Activated T-helper 1 cell treated with anti-CD3 and anti-CD28 coated beads, Interleukin-2, amount 50 U/mL, for 16 hours (primary cell): Measurements from ENCODE around the gene NHSL1.
A peak's percentile ranks its signal among the peaks of the same experiment; 100 is the strongest.

Source experiments
- DNase-seq, 2 donors: peaks; one replicate each; pipeline ENCODE4 v3.0.0-alpha.2; 2020; ENCODE audit warnings: low read depth in 1 of 2, low spot score in 1 of 2

The NHSL1 gene

DNA sequence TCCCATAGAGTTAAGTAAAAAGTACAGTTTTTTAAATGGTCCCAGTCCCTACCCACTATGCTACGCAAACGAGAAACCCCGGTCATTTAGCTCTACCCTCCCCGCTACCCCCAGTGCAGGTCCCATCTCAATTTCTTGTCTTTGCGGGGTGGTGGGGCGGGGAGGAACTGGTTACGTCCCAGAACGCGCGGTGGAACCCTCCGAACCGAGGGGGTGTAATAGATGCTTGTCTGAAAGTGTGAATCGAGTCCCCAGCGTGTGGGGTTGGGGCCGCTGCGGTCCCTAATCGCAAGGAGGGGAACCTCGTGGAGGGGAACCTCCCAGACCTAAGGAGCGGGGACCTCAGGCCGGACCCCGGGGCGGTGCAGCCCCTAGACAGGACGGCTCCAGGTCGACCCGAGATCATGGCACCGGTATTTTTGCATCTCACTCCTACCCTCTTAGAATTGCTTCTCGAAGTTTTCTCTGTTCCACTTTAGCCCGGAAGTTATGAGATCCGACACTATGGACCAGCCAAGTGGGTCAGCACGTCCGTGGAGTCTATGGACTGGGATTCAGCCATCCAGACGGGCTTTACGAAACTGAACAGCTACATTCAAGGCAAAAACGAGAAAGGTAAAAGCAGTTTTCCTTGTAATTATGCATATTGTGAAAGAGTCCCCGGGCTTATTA, 94.5 kb downstream of the NHSL1 start:
- DNase-seq, result peak in 1 of 2 donors; percentile 10

DNA sequence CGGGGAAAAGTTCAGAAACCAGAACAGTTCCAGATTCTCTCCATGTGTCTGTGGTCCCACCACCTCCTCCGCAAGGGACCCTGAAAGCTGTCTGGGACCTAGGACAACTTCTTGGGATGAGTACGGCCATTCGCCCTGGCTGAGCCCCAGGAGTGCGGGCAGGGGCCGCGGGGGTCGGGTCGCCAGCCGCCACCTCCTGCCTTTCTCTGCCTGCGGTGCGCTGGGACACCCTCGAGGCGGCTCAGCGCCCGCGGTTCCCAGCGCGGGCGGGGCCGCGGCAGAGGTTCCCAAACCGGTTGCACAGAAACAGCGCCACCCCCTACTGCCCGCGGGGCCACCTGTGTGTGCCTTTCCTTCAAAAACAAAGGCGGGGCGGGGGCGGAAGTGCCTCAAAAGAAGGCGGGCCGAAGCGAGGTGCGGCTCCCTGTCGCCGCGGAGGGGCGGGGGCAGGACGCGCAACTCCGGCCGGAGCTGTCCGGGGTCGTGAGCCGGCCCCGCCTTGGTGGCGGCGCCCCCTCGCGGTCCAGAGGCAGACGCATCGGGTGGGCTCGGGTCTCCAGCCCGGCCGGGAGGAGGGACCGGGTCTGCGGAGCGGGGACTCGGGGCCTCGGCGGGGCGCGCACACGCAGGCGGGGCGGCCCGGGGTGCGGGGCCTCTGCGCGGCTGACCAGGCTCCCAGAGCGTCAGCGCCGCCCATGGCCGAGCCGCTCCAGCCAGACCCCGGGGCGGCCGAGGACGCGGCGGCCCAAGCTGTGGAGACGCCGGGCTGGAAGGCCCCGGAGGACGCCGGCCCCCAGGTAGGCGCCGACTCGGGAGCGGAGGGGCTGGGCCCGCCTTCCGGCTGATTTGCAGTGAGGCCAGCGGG, 95.3 kb downstream of the NHSL1 start, which contains the start of gene HEBP2:
Gene HEBP2 (plus strand): TSS at position 423 of the 865 bp plus-strand sequence. CDS start 273 bp downstream, at position 696.
- peak; percentile 74 to 89 for DNase-seq

DNA sequence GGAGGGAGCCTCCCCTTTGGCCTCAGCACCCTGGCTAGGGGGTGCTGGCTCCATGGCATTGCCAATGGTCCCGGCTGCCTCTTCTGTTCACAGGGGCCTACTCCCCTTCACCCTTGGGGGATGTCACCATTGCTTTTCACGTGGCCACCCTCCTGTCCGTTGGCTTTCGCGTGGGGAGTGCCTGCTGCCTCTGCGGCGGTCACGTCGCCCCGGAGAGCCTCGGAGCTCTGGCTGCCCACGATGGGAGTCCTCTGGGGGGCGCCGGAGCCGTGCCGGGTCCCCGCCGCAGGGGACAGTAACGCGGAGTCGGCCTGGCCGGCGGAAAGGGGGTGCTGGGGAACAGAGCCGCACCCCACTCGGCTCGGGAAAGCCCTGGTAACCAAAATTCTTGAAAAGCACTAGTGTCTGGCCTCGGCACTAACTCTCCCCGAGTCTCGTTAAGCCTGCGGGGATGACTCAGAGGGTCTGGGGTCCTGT, 95.9 kb downstream of the NHSL1 start:
- DNase-seq, result no peak

DNA sequence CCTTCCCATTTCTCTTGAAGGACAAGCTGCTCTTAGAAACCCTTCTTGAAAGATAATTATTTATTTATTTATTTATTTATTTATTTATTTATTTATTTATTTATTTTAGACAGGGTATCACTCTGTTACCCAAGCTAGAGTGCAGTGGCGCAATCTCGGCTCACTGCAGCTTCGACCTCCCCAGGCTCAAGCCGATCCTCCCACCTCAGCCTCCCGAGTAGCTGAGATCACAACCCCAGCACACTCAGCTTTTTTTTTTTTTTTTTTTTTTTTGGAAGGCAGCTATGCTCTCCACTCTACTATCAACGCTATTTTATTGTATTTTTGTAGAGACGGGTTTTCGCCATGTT, 96.5 kb downstream of the NHSL1 start:
- DNase-seq, result no peak

DNA sequence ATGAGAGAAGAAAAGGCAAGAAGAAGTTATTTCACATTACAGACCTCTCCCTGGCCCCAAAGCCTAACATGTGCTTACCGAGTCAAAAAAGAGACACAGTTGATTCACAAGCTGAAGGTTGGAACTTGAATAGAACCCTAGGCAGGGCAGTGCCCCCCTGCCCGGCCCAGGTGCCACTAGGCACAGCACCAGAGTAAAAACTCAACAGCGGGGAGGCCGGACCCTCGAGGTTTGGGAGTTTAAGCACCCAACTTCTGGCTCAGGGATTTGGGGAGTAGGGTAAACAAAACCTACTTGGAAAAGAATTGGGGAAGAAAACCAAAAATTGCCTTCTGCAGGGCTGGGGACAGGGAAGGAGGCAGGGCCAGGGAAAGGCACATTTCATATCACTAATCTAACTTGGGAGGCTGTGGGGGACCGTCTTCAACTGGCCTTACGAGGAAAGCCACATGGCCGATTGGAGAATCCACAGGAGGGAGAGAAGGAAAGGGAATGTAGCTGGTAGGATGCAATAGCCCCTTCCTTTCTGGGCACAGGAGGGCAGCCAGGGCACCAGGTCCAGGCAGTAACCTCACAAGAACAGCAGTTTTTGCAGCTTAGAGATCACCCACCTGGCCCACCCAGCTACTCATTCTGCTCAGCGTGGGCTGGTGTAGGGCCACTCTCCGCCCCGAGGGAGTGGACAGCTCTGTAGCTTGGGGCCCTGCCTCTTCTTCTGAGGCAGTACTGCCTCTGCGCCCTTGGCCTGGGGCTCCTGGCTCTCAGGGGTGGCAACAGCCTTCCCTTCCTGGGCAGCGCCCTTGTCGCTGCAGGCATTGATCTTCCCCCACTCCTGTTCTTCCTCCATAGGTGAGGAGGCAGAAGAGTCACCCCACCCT, 97.1 kb downstream of the NHSL1 start:
- no peak for DNase-seq

DNA sequence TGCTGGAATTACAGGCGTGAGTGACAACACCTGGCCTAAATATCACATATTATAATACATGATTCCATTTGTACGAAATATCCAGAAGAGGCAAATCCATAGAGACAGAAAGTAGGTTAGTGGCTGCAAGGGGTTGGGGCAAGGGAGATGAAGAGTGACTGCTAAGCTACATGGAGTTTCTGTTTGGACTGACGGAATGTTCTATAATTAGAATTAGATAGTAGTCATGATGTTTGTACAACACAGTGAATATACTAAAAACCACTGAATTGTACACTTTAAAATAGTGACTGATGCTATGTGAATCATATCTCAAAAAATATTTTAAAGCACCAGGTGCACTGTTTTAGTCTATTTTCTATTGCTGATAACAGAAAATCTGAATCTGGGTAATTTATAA, 99.0 kb downstream of the NHSL1 start:
- DNase-seq, result no peak

DNA sequence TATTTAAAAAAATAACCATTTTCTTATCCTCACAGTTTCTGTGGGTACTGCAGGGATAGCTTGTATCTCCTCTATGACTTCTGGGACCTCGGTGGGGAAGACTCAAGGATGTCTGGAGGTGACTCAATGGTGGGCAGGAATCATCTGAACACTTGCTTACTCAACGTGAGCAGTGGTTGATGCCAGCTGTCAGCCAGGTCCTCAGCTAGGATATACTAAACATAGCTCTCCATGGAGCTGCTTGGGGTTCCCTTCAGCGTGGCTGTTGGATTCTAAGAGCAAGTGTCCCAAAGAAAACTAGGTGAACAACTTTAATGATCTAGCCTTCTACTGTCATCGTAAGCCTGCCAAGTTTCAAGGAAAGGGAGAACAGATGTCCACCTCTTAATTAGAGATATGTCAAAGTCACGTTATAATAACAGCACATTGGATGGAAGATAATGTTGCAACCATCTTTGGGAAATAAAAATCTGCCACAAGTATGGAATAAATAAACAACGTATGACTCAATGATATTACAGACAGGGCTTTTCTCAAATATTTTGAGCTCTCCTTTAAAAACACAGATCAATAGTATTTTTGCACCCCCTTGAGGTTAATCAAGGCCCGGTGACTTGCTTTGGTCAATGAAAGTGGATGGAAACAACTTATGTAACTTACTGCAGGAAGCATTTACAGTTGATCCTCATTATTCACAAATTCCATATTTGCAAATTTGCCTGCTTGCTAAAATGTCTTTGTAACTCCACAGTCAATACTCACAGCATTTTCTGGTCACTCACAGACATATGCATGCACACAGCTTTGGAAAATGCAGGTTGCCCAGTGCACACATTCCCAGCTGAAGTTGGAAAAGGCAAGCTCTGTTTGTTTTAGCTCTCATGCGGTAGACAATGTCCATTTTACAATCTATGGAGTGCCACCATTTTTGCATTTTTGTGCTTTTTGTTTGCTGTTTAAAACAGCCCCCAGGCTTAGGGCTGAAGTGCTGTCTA, 101.9 kb downstream of the NHSL1 start:
- DNase-seq, result no peak

DNA sequence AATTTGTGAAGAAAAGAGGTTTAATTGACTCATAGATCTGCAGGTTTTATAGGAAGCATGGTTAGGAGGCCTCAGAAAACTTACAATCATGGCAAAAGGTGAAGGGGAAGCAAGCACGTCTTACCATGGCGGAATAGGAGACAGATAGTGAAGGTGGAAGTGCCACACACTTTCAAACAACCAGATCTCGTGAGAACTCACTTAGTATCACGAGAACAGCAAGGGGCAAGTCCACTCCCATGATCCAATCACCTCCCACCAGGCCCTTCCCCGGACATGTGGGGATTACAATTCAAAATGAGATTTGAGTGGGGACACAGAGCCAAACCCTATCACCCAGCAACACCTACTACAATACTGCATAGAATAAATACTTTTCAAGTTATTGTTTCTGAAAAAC, 102.6 kb downstream of the NHSL1 start:
- DNase-seq, result no peak

DNA sequence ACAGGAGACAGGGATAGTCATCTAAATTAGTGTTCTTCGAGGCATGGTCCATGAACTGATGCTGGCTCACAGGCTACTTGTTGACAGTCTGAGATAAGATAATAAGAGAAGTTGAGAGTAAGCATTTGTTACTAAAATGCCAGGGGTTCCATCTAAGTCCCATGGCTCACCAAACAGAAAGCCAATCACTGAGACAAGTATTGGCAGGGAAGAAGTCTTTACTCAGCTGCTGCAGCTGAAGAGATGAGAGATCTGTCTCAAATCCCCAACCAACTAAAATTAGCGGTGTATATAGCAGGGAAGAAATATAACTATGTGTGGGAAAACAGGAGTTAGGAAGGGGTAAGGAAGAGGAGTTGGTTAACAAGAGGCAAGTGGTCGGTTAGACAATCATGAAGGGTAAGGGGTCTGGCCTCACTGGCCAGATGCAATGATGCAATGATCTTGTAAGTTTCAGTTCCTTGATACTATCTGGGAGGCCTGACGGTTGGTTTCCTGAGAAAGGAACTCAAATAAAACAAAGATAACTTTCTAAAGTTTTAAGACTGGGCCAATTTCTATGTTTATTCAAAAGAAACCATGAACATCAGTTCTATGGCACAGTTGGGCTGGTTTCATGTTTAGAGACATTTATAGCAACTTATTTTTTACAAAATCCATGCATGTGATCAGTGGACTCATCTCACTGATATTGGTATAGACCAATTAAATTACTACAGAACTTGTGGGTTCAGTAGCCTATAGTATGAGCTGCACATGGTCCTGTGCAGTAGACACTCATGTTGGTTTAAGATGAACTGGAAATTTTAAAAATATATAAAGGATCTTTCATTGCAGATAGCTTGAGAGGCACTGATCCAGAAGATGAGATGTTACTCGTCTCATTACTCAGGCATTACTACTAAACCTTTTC, 105.2 kb downstream of the NHSL1 start:
- DNase-seq, result no peak

DNA sequence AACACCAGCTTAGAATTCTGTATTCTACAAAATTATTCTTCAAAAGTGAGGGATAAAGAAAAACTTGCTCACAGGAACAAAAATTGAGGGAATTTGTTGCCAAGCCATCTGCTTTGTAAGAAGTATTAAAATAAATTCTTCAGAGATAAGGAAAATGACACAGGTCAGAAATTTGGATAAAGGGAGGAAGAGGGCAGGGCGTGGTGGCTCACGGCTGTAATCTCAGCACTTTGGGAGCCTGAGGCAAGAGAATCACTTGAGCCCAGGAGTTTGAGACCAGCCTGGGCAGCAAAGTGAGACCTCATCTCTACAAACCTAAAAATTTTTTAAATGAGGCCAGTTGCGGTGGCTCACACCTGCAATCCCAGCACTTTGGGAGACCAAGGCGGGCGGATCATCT, 109.7 kb downstream of the NHSL1 start:
- no peak for DNase-seq

DNA sequence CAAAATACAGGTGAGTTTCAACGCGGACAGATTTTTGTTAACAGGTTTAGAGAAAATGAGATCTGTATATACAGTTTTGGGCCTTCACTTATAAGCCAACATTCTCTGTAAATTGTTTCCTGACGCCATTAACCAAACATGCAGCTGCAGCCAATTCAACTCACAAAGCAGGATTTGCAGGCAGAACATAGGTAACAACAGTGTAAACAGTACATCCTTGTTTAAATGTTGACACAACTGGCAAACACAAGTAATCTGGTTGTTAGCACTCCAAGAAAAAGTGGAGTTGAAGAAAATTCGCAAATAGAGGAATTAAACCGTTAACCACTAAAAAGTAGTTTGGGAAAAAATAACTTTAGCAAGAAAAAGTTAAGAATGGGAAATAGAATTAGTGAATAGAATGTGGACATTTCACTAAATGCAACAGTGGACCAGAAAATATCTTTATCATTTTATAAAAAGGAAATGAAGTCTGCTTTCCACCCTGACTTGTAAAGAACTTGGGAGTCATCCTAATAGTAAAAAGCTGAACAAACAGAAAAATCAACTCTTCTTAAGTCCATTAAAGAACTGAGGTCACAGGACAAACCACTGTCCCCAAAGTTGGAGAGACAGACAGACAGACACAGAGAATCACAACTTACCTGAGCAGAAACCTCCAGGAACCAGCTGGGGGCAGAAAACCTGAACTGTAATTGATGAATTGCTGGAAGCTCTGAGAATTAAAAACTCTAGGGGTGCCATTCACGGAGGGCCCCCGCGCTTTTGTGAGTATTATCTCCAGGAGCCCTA, 111.5 kb downstream of the NHSL1 start:
- DNase-seq, result no peak

DNA sequence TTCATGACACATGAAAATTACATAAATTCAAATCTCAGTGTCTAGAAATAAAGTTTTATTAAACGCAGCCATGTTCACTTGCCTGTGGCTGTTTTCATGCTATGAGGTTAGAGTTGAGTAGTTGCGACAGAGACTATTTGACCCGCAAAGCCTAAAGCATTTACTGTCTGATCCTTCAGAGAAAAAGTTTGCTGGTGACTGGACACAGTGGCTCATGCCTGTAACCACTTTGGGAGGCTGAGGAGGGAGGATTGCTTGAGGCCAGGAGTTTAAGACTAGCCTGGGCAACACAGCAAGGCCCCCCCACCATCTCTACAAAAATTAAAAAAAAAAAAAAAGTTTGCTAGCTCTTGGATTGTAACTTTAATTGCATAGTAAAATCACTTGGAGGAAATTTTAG, 112.4 kb downstream of the NHSL1 start:
- DNase-seq, result no peak

DNA sequence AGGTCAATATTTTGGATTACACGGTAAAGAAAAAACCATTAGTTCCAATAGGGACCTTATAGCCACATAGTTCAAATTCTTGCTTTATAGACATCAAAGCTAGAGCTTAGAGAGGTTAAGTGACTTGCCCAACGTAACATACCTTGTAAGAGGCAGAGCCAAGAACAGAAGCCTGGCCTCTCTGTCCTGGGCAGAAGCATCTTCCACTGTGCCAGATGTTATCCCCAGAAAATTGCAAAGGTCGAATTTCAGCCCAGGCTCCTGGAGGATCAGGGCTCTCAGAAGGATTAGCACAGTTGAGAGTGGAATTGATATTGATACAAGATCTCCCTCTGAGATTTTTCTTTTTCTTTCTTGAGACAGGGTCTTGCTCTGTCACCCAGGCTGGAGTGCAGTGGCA, 115.5 kb downstream of the NHSL1 start:
- DNase-seq, result no peak

DNA sequence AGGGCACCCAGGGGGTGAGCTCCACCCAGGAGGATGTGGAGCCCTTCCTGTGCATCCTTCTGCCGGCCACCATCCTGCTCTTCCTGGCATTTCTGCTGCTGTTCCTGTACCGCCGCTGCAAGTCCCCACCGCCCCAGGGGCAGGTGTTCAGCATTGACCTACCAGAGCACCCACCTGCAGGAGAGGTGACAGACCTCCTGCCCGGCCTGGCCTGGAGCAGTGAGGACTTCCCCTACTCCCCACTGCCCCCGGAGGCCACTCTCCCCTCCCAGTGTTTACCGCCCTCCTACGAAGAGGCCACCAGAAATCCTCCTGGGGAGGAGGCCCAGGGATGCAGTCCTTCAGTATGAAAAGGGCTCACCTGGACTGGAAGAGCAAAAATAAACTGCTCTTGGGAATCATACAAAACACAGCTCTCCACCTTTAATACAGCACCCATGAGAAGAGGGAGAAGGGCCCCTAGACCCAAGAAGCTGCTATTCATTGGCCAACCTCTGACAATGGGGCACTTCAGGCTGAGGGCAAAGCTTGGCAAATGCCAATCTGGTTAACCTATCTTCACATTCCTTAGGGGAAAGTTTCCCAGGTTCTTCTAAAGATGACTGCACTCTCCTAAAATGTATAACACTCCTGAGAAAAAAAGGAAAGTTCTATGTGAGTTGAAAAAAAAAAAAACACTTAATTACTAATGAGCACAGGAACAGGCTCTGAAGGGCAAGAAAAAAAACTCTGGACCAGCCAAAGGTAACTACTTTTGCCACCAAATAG, 116.6 kb downstream of the NHSL1 start:
- DNase-seq, result no peak

DNA sequence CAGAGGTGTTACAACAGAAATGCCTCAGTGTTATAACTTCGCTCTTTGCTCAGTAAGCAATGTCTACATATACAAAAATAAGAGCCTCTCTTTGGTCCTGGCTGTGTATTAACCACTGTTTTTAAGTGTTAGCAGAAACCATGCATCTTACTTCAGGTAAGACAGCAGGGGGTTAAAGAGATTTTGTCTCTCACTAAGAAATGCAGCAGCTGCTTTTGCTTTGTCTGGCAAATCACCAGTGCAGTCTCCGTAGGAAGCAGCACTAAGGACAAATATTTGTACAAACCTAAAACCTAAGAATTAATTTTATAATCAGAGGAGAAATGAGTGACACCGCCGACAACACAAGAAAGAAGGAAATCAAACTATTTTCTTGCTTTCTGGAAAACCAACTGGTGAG, 120.8 kb downstream of the NHSL1 start:
- no peak for DNase-seq

DNA sequence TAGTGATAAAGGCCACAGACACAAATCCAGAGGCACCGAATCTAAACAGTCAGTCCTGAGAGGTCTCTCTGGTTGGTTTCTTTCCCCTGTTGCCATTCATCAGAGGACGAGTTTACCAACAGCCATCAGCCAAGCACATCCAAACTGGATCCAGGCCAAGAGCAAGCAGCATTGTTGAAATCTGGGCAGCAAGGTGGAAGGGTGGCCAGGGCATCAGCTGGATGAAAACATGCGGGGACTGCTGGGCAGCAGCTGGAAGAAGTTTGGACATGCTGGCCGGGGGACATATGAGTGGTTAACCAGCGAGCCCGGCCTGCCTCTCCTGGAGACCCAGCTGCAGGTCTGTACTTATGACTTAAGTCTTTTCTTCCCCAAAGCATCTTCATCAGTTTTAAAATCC, 121.5 kb downstream of the NHSL1 start, which contains the start of gene SMIM28:
Gene SMIM28 (plus strand): TSS at position 62 of the 400 bp plus-strand sequence. CDS start 168 bp downstream, at position 230.
- no peak for DNase-seq

DNA sequence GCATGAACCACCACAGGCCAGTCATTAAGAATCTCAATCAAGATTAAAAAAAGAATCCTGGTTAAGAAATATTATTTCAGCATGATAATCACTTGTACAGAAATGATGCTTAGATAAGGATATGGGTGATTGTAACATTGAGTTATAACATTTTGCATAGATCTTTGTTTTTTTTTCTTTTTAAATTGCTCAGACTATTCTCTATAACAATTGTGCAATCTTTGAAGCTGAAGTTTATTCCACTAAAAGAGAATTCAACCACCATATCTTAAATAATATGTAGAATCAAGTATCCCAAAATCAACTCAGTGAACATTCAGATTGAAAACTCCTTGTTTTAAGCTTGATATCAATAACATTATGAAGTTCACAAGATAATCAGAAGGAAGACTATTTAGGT, 122.3 kb downstream of the NHSL1 start:
- DNase-seq, result no peak

DNA sequence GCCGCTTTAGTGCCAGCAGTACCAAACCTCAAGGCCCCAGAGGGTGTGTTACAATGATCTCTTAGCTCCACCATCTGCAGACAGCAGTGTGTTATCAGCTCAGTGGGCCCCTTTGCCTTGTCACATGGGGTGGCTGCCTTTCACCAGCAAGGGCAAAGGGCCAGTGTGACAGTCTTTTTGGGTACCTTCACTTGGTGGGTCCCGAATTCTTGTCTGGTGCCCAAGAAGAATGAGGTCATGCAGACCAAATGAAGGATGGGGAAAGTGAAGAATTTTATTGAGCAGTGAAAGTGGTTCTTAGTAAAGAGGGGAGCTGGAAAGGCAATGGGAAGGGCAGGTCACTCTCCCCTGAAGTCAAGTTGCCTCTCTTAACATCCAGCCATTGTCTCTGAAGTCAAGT, 124.5 kb downstream of the NHSL1 start:
- no peak for DNase-seq
